HepG2 (cell line): ENCODE measurements around the gene FGGY. TPM values are rescaled to one million over a fixed set of nuclear protein-coding genes. Genes with fewer than 3 reads are reported as not detected.

ENCODE experiments used
- ATAC-seq: fragments of 200-7000 bp; cut with Tn5 transposase; 3 replicates; pipeline ENCODE4 v1.9.1; 2020; ENCODE audit warnings: mild to moderate bottlenecking, moderate library complexity
- BruUV-seq: library from RNA; stranded (reverse); fragments of 400-500 nt; replicated peaks from 2 replicates; lab custom pipeline; 2021; lab: Mats Ljungman, UMichigan
- CTCF ChIA-PET: fragments of 300-600 bp; formaldehyde crosslinking; extraction: SDS; loops from one replicate; lab custom pipeline; 2021; ENCODE audit warnings: low total read pairs, inconsistent platforms, low intra/inter-chr PET ratio; lab: Yijun Ruan, JAX
- POLR2A ChIA-PET: fragments of 350-600 bp; sonication (Branson Sonifier 250); formaldehyde crosslinking; loops from one replicate; lab custom pipeline; 2020; ENCODE audit warnings: antibody characterized with exemption, inconsistent platforms; lab: Yijun Ruan, JAX
- DNase-seq: peaks from one replicate; pipeline ENCODE4 v3.0.0-alpha.2; 2015; ENCODE audit warnings: low spot score
- FAIRE-seq: peaks from 3 replicates; lab custom pipeline; 2011; peaks lifted over from hg19 to GRCh38; lab: Jason Lieb, UNC
- H2AFZ ChIP-seq: one replicate; pipeline ENCODE4 v1.6.1; 2011; ENCODE audit warnings: low read length, inconsistent platforms
- H3K27ac ChIP-seq: fragments of 300-600 bp; 3 replicates; pipeline ENCODE4 v1.8.0; 2011; ENCODE audit warnings: mixed run types, mild to moderate bottlenecking, mixed read lengths, low read length, inconsistent platforms; ENCODE audit not compliant: insufficient read depth; ENCODE audit errors: extremely low read length
- H3K27me3 ChIP-seq, 2 experiments: fragments of 200-600 bp in 1 of 2; 2 replicates in 1 of 2; 3 replicates in 1 of 2; pipeline versions ENCODE4 v1.6.0 to v1.8.0; 2011; ENCODE audit warnings: low read length in 2 of 2, mild to moderate bottlenecking in 2 of 2, moderate library complexity in 2 of 2, inconsistent platforms in 1 of 2; ENCODE audit not compliant: insufficient read depth in 2 of 2, control insufficient read depth in 1 of 2
- H3K36me3 ChIP-seq, 2 experiments: fragments of 200-600 bp in 1 of 2; replicated peaks in 1 of 2; 2 replicates in 1 of 2; 3 replicates in 1 of 2; pipeline versions ENCODE4 v1.5.1 to v1.8.0; 2011; ENCODE audit warnings: low read length in 2 of 2, inconsistent platforms in 1 of 2; ENCODE audit not compliant: insufficient read depth in 2 of 2, control insufficient read depth in 1 of 2
- H3K4me1 ChIP-seq: 2 replicates; pipeline ENCODE4 v1.5.1; 2012; ENCODE audit warnings: low read length, inconsistent platforms; ENCODE audit not compliant: insufficient read depth
- H3K4me2 ChIP-seq: 2 replicates; pipeline ENCODE4 v1.6.0; 2011; ENCODE audit warnings: low read depth, low read length, inconsistent platforms
- H3K4me3 ChIP-seq, 3 experiments: fragments of 200-600 bp in 1 of 3; sonication (generic), shearing (Covaris generic) in 1 of 3; replicated peaks in 1 of 3; 2 replicates each; pipeline ENCODE4 v1.5.1; 2011 to 2016; ENCODE audit warnings: low read length in 3 of 3, inconsistent platforms in 2 of 3, low read depth in 2 of 3, mild to moderate bottlenecking in 2 of 3, control low read depth in 1 of 3, mixed read lengths in 1 of 3; ENCODE audit not compliant: insufficient read depth in 1 of 3
- H3K79me2 ChIP-seq: one replicate; pipeline ENCODE4 v1.6.1; 2011; ENCODE audit warnings: low read length, inconsistent platforms; ENCODE audit not compliant: insufficient read depth
- H3K9ac ChIP-seq: 2 replicates; pipeline ENCODE4 v1.6.0; 2011; ENCODE audit warnings: mild to moderate bottlenecking, low read depth, low read length, inconsistent platforms; ENCODE audit not compliant: insufficient read depth
- H3K9me3 ChIP-seq: 2 replicates; pipeline ENCODE4 v1.5.1; 2012; ENCODE audit warnings: mild to moderate bottlenecking, low read length
- H4K20me1 ChIP-seq: 2 replicates; pipeline ENCODE4 v1.6.0; 2011; ENCODE audit warnings: inconsistent platforms, mild to moderate bottlenecking, low read length, moderate library complexity; ENCODE audit not compliant: insufficient read depth
- BRCA1 ChIP-seq: sonication (generic); formaldehyde crosslinking; IDR thresholded peaks from 2 replicates; pipeline ENCODE4 v1.4.0; 2020; ENCODE audit warnings: missing genetic modification reagents
- FOXA1 ChIP-seq, 2 experiments: fragments of 450-650 bp in 1 of 2; sonication (generic) in 1 of 2; formaldehyde crosslinking in 1 of 2; IDR thresholded peaks; 2 replicates each; pipeline versions ENCODE4 v1.4.0 to v1.6.1; 2016 to 2020; ENCODE audit warnings: missing genetic modification reagents in 1 of 2
- MAF1 ChIP-seq: sonication (generic); formaldehyde crosslinking; IDR thresholded peaks from 2 replicates; pipeline ENCODE4 v1.5.0; 2020; ENCODE audit warnings: missing genetic modification reagents, borderline replicate concordance
- SETDB1 ChIP-seq: sonication (generic); formaldehyde crosslinking; IDR thresholded peaks from 2 replicates; pipeline ENCODE4 v1.5.1; 2020; ENCODE audit warnings: missing genetic modification reagents, mild to moderate bottlenecking, borderline replicate concordance
- TRIM24 ChIP-seq: sonication (generic); formaldehyde crosslinking; IDR thresholded peaks from 2 replicates; pipeline ENCODE4 v1.8.0; 2022; ENCODE audit warnings: mild to moderate bottlenecking, missing genetic modification reagents
- ZNF75D ChIP-seq: sonication (generic); formaldehyde crosslinking; IDR thresholded peaks from 2 replicates; pipeline ENCODE4 v1.8.1; 2023; ENCODE audit warnings: missing genetic modification reagents, mild to moderate bottlenecking, borderline replicate concordance
- ZNF761 ChIP-seq: sonication (generic); formaldehyde crosslinking; conservative IDR thresholded peaks from 2 replicates; pipeline ENCODE4 v1.4.0; 2020; ENCODE audit warnings: mild to moderate bottlenecking, missing genetic modification reagents
- ZNF772 ChIP-seq: sonication (generic); formaldehyde crosslinking; IDR thresholded peaks from 2 replicates; pipeline ENCODE4 v1.5.0; 2020; ENCODE audit warnings: mild to moderate bottlenecking, missing genetic modification reagents
- ZNF775 ChIP-seq: sonication (generic); formaldehyde crosslinking; IDR thresholded peaks from 2 replicates; pipeline ENCODE4 v1.4.0; 2020; ENCODE audit warnings: missing genetic modification reagents, mild to moderate bottlenecking, moderate library complexity, borderline replicate concordance
- ZNF841 ChIP-seq: sonication (generic); formaldehyde crosslinking; IDR thresholded peaks from 2 replicates; pipeline ENCODE4 v1.8.1; 2023; ENCODE audit warnings: missing genetic modification reagents, borderline replicate concordance
- WGBS: methylation state at CpG from one replicate; pipeline ENCODE4 v1.1.6; 2017; ENCODE audit warnings: low lambda C conversion rate; 5-methylcytosine and 5-hydroxymethylcytosine counted together
- in situ Hi-C: cut with HindIII; loops from 2 replicates; pipeline ENCODE4 v1.10.0; 2017; ENCODE audit warnings: low pct_unique_long_range_greater_than_20kb; ENCODE audit not compliant: extremely low pct_ligation_motif_present
- intact Hi-C: fragments of 100-400 bp; cut with micrococcal nuclease; formaldehyde crosslinking; loops from one replicate; pipeline ENCODE4 v1.10.0; 2022; ENCODE audit not compliant: unreplicated experiment
- polyA plus RNA-seq, 8 experiments: library from polyadenylated mRNA; depleted of rRNA in 3 of 8; stranded (reverse) in 7 of 8; unstranded in 1 of 8; fragments of >200 nt; fragmentation: Illumina TruSeq in 4 of 8; extraction: Trizol in 4 of 8; gene quantifications; 2 replicates each; pipeline versions ENCODE4 v1.2.1 to v1.2.3, GENCODE V29; 2011 to 2016; ENCODE audit warnings: low read depth in 4 of 8, missing spikeins in 1 of 8, mixed read lengths in 1 of 8; ENCODE audit not compliant: insufficient read depth in 1 of 8
- total RNA-seq, 5 experiments: library from RNA; depleted of rRNA; stranded (reverse); fragments of >200 nt; fragmentation: Illumina TruSeq; extraction: Trizol; gene quantifications; 2 replicates each; pipeline ENCODE4 v1.2.3, GENCODE V29; 2016; ENCODE audit warnings: low read depth in 1 of 5
- TF ChIP-seq, protein P1 (sequence below): sonication (generic); IDR thresholded peaks from 2 replicates; pipeline ENCODE4 v1.6.1; 2016; ENCODE audit warnings: low read depth, borderline replicate concordance
- TF ChIP-seq, protein P2 (sequence below): sonication (generic); formaldehyde crosslinking; IDR thresholded peaks from 2 replicates; pipeline ENCODE4 v1.5.0; 2020; ENCODE audit warnings: missing genetic modification reagents
- TF ChIP-seq, protein P3 (sequence below): sonication (generic); formaldehyde crosslinking; IDR thresholded peaks from 2 replicates; pipeline ENCODE4 v1.4.0; 2020; ENCODE audit warnings: mild to moderate bottlenecking, missing genetic modification reagents
- TF ChIP-seq, protein P4 (sequence below), 2 experiments: sonication (generic) in 1 of 2; formaldehyde crosslinking in 1 of 2; IDR thresholded peaks; 2 replicates each; pipeline versions ENCODE4 v1.5.1 to v1.6.1; 2011 to 2020; ENCODE audit warnings: borderline replicate concordance in 1 of 2, low read depth in 1 of 2, low read length in 1 of 2, mild to moderate bottlenecking in 1 of 2, missing genetic modification reagents in 1 of 2, moderate library complexity in 1 of 2
- TF ChIP-seq, protein P5 (sequence below): fragments of 450-650 bp; IDR thresholded peaks from 2 replicates; pipeline ENCODE4 v1.6.1; 2017
- TF ChIP-seq, protein P6 (sequence below): sonication (generic); formaldehyde crosslinking; IDR thresholded peaks from 2 replicates; pipeline ENCODE4 v1.5.0; 2020; ENCODE audit warnings: missing genetic modification reagents

FGGY gene
- total and polyA plus RNA-seq, 2 of the 13 experiments (the other 11 are each of a cell fraction or from before 2014, with no cell fraction given), result 15.7 to 27.5 TPM

DNA sequence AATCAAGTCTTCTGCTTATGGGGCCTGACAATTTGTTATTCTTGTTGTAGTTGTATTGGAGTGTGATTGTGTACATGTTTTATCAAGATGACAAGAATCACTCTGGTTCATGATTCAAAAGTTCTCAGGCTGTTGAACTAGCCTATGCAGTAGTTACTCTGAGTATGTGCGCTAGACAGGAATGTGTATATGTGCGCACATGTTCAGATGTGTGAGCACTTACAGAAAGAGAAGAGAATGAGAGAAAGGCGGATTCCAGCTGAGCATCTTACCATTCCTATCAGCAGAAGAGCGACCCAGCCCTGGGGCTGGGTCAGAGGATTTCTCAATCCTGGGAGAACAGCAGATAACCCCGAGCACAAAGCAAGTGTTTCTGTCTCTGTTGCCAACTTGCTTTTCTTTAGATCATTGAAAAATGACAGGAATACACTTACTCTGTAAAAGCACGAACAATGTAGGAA, 407.1 kb downstream of the FGGY start:
- H2AFZ ChIP-seq, result no peak overlapping the region
- H3K4me3 ChIP-seq, result no peak overlapping the region
- ATAC-seq (no peak), DNase-seq (no peak), FAIRE-seq (no peak)
- H3K79me2 ChIP-seq, result no peaks in the 10 kb centered on the region
- peaks cover 10% of the 10 kb centered on the region for H3K4me1 ChIP-seq
- ChIA-PET CTCF (no interaction called here), POLR2A (no interaction called here)
- in situ Hi-C loops (no loop called here), intact Hi-C loops (no loop called here)
- no peaks in the 10 kb centered on the region for H3K36me3 ChIP-seq
- H3K4me2 ChIP-seq, result no peak overlapping the region
- no TSS peak for BruUV-seq
- 94% methylated on average over 6 of the region's 6 CpGs for WGBS
- no peaks in the 10 kb centered on the region for H3K9me3 ChIP-seq
- H3K27me3 ChIP-seq, result no peaks in the 10 kb centered on the region
- no peak overlapping the region for H3K27ac ChIP-seq
- H4K20me1 ChIP-seq, result no peaks in the 10 kb centered on the region
- H3K9ac ChIP-seq, result no peak overlapping the region
- TF ChIP-seq MAF1 (CRISPR knock-in tag) (no peak), SETDB1 (no peak), TRIM24 (no peak), ZNF772 (CRISPR knock-in tag) (no peak), ZNF75D (CRISPR knock-in tag) (no peak), ZNF761 (CRISPR knock-in tag) (no peak), BRCA1 (CRISPR knock-in tag) (no peak), FOXA1 (IDR thresholded peaks at IDR 0.05) (no peak), FOXA1 (CRISPR knock-in tag; IDR thresholded peaks at IDR 0.05) (no peak), ZNF841 (CRISPR knock-in tag) (no peak), ZNF775 (no peak)
- TF ChIP-seq, protein P1, sequence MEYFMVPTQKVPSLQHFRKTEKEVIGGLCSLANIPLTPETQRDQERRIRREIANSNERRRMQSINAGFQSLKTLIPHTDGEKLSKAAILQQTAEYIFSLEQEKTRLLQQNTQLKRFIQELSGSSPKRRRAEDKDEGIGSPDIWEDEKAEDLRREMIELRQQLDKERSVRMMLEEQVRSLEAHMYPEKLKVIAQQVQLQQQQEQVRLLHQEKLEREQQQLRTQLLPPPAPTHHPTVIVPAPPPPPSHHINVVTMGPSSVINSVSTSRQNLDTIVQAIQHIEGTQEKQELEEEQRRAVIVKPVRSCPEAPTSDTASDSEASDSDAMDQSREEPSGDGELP, result no peak
- TF ChIP-seq, protein P2, sequence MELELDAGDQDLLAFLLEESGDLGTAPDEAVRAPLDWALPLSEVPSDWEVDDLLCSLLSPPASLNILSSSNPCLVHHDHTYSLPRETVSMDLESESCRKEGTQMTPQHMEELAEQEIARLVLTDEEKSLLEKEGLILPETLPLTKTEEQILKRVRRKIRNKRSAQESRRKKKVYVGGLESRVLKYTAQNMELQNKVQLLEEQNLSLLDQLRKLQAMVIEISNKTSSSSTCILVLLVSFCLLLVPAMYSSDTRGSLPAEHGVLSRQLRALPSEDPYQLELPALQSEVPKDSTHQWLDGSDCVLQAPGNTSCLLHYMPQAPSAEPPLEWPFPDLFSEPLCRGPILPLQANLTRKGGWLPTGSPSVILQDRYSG (CRISPR knock-in tag), result no peak
- TF ChIP-seq, protein P3, sequence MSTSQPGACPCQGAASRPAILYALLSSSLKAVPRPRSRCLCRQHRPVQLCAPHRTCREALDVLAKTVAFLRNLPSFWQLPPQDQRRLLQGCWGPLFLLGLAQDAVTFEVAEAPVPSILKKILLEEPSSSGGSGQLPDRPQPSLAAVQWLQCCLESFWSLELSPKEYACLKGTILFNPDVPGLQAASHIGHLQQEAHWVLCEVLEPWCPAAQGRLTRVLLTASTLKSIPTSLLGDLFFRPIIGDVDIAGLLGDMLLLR (CRISPR knock-in tag), result no peak
- TF ChIP-seq, protein P4, sequence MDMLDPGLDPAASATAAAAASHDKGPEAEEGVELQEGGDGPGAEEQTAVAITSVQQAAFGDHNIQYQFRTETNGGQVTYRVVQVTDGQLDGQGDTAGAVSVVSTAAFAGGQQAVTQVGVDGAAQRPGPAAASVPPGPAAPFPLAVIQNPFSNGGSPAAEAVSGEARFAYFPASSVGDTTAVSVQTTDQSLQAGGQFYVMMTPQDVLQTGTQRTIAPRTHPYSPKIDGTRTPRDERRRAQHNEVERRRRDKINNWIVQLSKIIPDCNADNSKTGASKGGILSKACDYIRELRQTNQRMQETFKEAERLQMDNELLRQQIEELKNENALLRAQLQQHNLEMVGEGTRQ (IDR thresholded peaks at IDR 0.05; ENCODE audit: low read depth, low read length), result no peak
- TF ChIP-seq, protein P4 (CRISPR knock-in tag; IDR thresholded peaks at IDR 0.05; ENCODE audit: borderline replicate concordance), result no peak
- TF ChIP-seq, protein P5, sequence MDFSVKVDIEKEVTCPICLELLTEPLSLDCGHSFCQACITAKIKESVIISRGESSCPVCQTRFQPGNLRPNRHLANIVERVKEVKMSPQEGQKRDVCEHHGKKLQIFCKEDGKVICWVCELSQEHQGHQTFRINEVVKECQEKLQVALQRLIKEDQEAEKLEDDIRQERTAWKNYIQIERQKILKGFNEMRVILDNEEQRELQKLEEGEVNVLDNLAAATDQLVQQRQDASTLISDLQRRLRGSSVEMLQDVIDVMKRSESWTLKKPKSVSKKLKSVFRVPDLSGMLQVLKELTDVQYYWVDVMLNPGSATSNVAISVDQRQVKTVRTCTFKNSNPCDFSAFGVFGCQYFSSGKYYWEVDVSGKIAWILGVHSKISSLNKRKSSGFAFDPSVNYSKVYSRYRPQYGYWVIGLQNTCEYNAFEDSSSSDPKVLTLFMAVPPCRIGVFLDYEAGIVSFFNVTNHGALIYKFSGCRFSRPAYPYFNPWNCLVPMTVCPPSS, result no peak
- TF ChIP-seq, protein P6, sequence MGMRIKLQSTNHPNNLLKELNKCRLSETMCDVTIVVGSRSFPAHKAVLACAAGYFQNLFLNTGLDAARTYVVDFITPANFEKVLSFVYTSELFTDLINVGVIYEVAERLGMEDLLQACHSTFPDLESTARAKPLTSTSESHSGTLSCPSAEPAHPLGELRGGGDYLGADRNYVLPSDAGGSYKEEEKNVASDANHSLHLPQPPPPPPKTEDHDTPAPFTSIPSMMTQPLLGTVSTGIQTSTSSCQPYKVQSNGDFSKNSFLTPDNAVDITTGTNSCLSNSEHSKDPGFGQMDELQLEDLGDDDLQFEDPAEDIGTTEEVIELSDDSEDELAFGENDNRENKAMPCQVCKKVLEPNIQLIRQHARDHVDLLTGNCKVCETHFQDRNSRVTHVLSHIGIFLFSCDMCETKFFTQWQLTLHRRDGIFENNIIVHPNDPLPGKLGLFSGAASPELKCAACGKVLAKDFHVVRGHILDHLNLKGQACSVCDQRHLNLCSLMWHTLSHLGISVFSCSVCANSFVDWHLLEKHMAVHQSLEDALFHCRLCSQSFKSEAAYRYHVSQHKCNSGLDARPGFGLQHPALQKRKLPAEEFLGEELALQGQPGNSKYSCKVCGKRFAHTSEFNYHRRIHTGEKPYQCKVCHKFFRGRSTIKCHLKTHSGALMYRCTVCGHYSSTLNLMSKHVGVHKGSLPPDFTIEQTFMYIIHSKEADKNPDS (CRISPR knock-in tag), result no peak
